Hepatocyte (in vitro differentiated cells): ENCODE results near the gene SLC39A10. TPM values are rescaled to one million over a fixed set of nuclear protein-coding genes. Genes with fewer than 3 reads are reported as not detected.

Experiments used
- DNase-seq: peaks from one replicate; pipeline ENCODE4 v3.0.0-alpha.2; 2016; ENCODE audit warnings: low spot score
- H2AFZ ChIP-seq: fragments of 200-600 bp; sonication (generic); 2 replicates; pipeline ENCODE4 v1.6.0; 2016; ENCODE audit warnings: antibody characterized with exemption, mild to moderate bottlenecking
- H3K27ac ChIP-seq: fragments of 200-600 bp; sonication (generic); 2 replicates; pipeline ENCODE4 v1.5.1; 2016; ENCODE audit warnings: mild to moderate bottlenecking
- H3K27me3 ChIP-seq: fragments of 200-600 bp; sonication (generic); 2 replicates; pipeline ENCODE4 v1.6.1; 2016
- H3K36me3 ChIP-seq: fragments of 200-600 bp; sonication (generic); replicated peaks from 2 replicates; pipeline ENCODE4 v1.5.1; 2016; ENCODE audit warnings: low read depth; ENCODE audit not compliant: insufficient read depth
- H3K4me1 ChIP-seq: fragments of 200-600 bp; sonication (generic); 2 replicates; pipeline ENCODE4 v1.5.1; 2016; ENCODE audit warnings: mild to moderate bottlenecking, moderate library complexity; ENCODE audit not compliant: insufficient read depth
- H3K4me2 ChIP-seq: fragments of 200-600 bp; sonication (generic); 2 replicates; pipeline ENCODE4 v1.6.0; 2016
- H3K4me3 ChIP-seq: fragments of 200-600 bp; sonication (generic); 2 replicates; pipeline ENCODE4 v1.5.1; 2016; ENCODE audit warnings: mild to moderate bottlenecking
- H3K79me2 ChIP-seq: fragments of 200-600 bp; sonication (generic); 2 replicates; pipeline ENCODE4 v1.6.0; 2017; ENCODE audit warnings: mild to moderate bottlenecking
- H3K9me2 ChIP-seq: fragments of 200-600 bp; sonication (generic); replicated peaks from 2 replicates; pipeline ENCODE4 v1.6.0; 2017; ENCODE audit warnings: mild to moderate bottlenecking; ENCODE audit not compliant: insufficient read depth
- H3K9me3 ChIP-seq: fragments of 200-600 bp; sonication (generic); 2 replicates; pipeline ENCODE4 v1.5.1; 2016; ENCODE audit warnings: low read depth, mild to moderate bottlenecking
- H4K20me1 ChIP-seq: fragments of 200-600 bp; sonication (generic); 2 replicates; pipeline ENCODE4 v1.6.0; 2016; ENCODE audit warnings: mild to moderate bottlenecking; ENCODE audit not compliant: insufficient read depth, poor library complexity, severe bottlenecking
- CTCF ChIP-seq: fragments of 200-600 bp; sonication (generic); IDR thresholded peaks from 2 replicates; pipeline ENCODE4 v1.5.1; 2016; ENCODE audit warnings: antibody characterized with exemption, mild to moderate bottlenecking; ENCODE audit not compliant: poor library complexity
- EZH2 ChIP-seq: fragments of 200-600 bp; sonication (generic); IDR thresholded peaks from 2 replicates; pipeline ENCODE4 v1.6.1; 2016; ENCODE audit warnings: antibody characterized with exemption, mild to moderate bottlenecking, borderline replicate concordance
- EZH2phosphoT487 ChIP-seq: fragments of 200-600 bp; sonication (generic); IDR thresholded peaks from one replicate; pipeline ENCODE4 v1.6.1; 2018; ENCODE audit warnings: antibody characterized with exemption, mild to moderate bottlenecking, low read depth, moderate library complexity; ENCODE audit not compliant: unreplicated experiment, severe bottlenecking
- WGBS: methylation state at CpG from one replicate; pipeline ENCODE4 v1.1.6; 2016; ENCODE audit warnings: low lambda C conversion rate; ENCODE audit errors: missing lambda C conversion rate; 5-methylcytosine and 5-hydroxymethylcytosine counted together
- polyA plus RNA-seq: library from polyadenylated mRNA; unstranded; fragments of >200 nt; fragmentation: Nextera tagmentation; extraction: Ambion mirVana; gene quantifications from 2 replicates; pipeline ENCODE4 v1.2.1, GENCODE V29; 2016
- total RNA-seq: library from RNA; depleted of rRNA; stranded (reverse); fragments of >200 nt; gene quantifications from 2 replicates; pipeline ENCODE4 v1.2.3, GENCODE V29; 2014

Gene SLC39A10
- total and polyA plus RNA-seq, 2 experiments from 2014 or later, result 32.1 to 80.2 TPM

GRCh38 chr2:195674491-195675221 is 17.6 kb downstream of the SLC39A10 start:
- Histone ChIP-seq H3K4me1 (peaks cover 7% of the 10 kb centered on the region), H3K4me3 (no peak overlapping the region), H2AFZ (no peak overlapping the region), H3K27me3 (no peaks in the 10 kb centered on the region), H3K9me2 (no peaks in the 10 kb centered on the region), H3K79me2 (peaks cover 52% of the 10 kb centered on the region), H3K36me3 (no peaks in the 10 kb centered on the region), H3K4me2 (no peak overlapping the region), H4K20me1 (no peaks in the 10 kb centered on the region), H3K27ac (no peak overlapping the region), H3K9me3 (no peaks in the 10 kb centered on the region)
- no peak for DNase-seq
- 93% methylated on average over 4 of the region's 4 CpGs for WGBS
- TF ChIP-seq CTCF (no peak), EZH2phosphoT487 (no peak), EZH2 (no peak)

GRCh38 chr2:195675783-195676427 is 18.9 kb downstream of the SLC39A10 start:
- no peaks in the 10 kb centered on the region for H3K36me3 ChIP-seq
- H3K27ac ChIP-seq, result no peak overlapping the region
- no peaks in the 10 kb centered on the region for H3K27me3 ChIP-seq
- no peaks in the 10 kb centered on the region for H3K9me3 ChIP-seq
- DNase-seq, result no peak
- H3K4me1 ChIP-seq, result peaks cover 7% of the 10 kb centered on the region
- 96% methylated on average over 7 of the region's 7 CpGs for WGBS
- H3K79me2 ChIP-seq, result peaks cover 43% of the 10 kb centered on the region
- no peak overlapping the region for H2AFZ ChIP-seq
- H4K20me1 ChIP-seq, result no peaks in the 10 kb centered on the region
- no peak overlapping the region for H3K4me2 ChIP-seq
- H3K4me3 ChIP-seq, result no peak overlapping the region
- H3K9me2 ChIP-seq, result no peaks in the 10 kb centered on the region
- TF ChIP-seq CTCF (no peak), EZH2phosphoT487 (no peak), EZH2 (no peak)

- TF ChIP-seq CTCF (no peak), EZH2phosphoT487 (no peak), EZH2 (no peak)
- Histone ChIP-seq H3K36me3 (no peaks in the 10 kb centered on the region), H3K4me3 (no peak overlapping the region), H3K9me2 (no peaks in the 10 kb centered on the region), H3K4me1 (peaks cover 7% of the 10 kb centered on the region), H3K4me2 (no peak overlapping the region), H2AFZ (no peak overlapping the region), H3K27ac (no peak overlapping the region), H3K27me3 (no peaks in the 10 kb centered on the region), H3K79me2 (peaks cover 41% of the 10 kb centered on the region), H4K20me1 (no peaks in the 10 kb centered on the region), H3K9me3 (no peaks in the 10 kb centered on the region)
- WGBS, result 95% methylated on average over 2 of the region's 2 CpGs
- no peak for DNase-seq
These were observed 20.3 kb downstream of the SLC39A10 start for GRCh38 chr2:195677290-195677689.
